Right lobe of liver (tissue), 6 donors: Measurements from ENCODE around the gene DLG1. TPM values are rescaled to one million over a fixed set of nuclear protein-coding genes. Genes with fewer than 3 reads are reported as not detected.

ENCODE experiments used
- ATAC-seq, 4 donors: fragments of 200-7000 bp; cut with Tn5 transposase; one replicate each; pipeline ENCODE4 v1.9.1; 2020; ENCODE audit warnings: mild to moderate bottlenecking in 4 of 4, moderate library complexity in 4 of 4
- DNase-seq, 3 donors: peaks; one replicate each; pipeline ENCODE4 v3.0.0-alpha.2; 2020
- H3K27ac ChIP-seq, 3 donors: fragments of 200-600 bp; one replicate each; pipeline ENCODE4 v1.8.0; 2022
- H3K27me3 ChIP-seq, 2 donors: fragments of 200-600 bp; one replicate each; pipeline ENCODE4 v1.8.0; 2022
- H3K36me3 ChIP-seq, 4 donors: fragments of 200-600 bp; sonication (generic) in 1 of 4; one replicate each; pipeline versions ENCODE4 v1.5.1 to v1.8.0; 2017 to 2022; ENCODE audit warnings: control low read depth in 1 of 4
- H3K4me1 ChIP-seq, 4 donors: fragments of 200-600 bp; sonication (generic) in 1 of 4; one replicate each; pipeline versions ENCODE4 v1.5.1 to v1.8.0; 2017 to 2022; ENCODE audit warnings: control low read depth in 1 of 4
- H3K4me3 ChIP-seq, 3 donors: fragments of 200-600 bp; one replicate each; pipeline ENCODE4 v1.8.0; 2022
- H3K9me3 ChIP-seq, 4 donors: fragments of 200-600 bp; sonication (generic) in 1 of 4; one replicate each; pipeline versions ENCODE4 v1.5.1 to v1.8.0; 2017 to 2022; ENCODE audit warnings: control low read depth in 1 of 4
- POLR2A ChIP-seq: fragments of 450-650 bp; IDR thresholded peaks from one replicate; pipeline ENCODE4 v1.6.1; 2017; ENCODE audit warnings: antibody characterized with exemption, mild to moderate bottlenecking
- WGBS: methylation state at CpG from one replicate; pipeline ENCODE4 v1.1.6; 2018; ENCODE audit warnings: low coverage, low lambda C conversion rate; ENCODE audit not compliant: insufficient coverage; ENCODE audit errors: missing lambda C conversion rate; 5-methylcytosine and 5-hydroxymethylcytosine counted together
- intact Hi-C, 2 donors: fragments of 100-400 bp; cut with DNase I; formaldehyde crosslinking; loops; one replicate each; pipeline versions ENCODE4 v1.11.2 to v1.14.1; 2022
- total RNA-seq, 6 experiments: library from RNA; depleted of rRNA in 2 of 6; stranded (reverse); fragments of >200 nt in 2 of 6; fragmentation: NEBNext Ultra II Directional in 3 of 6; extraction: Animal tissue kit (Norgen Biotek cat#: 25700) in 3 of 6; gene quantifications; one replicate each; pipeline versions ENCODE4 v1.1.0 to v1.2.4, GENCODE V29; 2016 to 2023
- TF ChIP-seq, protein P1 (sequence below), 4 donors: fragments of 200-600 bp in 3 of 4; fragments of 450-650 bp in 1 of 4; IDR thresholded peaks; one replicate each; pipeline versions ENCODE4 v1.5.1 to v1.8.0; 2016 to 2022; ENCODE audit warnings: antibody characterized with exemption in 4 of 4, mild to moderate bottlenecking in 2 of 4
- donor health status: DM: no; HTN: yes; CAD: no.
- donor health status: DM: no; HTN: no; CAD: no.
- donor health status: DM: no; HTN: no; CAD: no.
- donor health status: DM: no; HTN: yes; CAD: no.
- donor health status: DM: no; HTN: yes; CAD: no.

DLG1 gene
- total RNA-seq, 6 experiments from 2014 or later, result 36.1 to 50.2 (median 44.2) TPM

DNA sequence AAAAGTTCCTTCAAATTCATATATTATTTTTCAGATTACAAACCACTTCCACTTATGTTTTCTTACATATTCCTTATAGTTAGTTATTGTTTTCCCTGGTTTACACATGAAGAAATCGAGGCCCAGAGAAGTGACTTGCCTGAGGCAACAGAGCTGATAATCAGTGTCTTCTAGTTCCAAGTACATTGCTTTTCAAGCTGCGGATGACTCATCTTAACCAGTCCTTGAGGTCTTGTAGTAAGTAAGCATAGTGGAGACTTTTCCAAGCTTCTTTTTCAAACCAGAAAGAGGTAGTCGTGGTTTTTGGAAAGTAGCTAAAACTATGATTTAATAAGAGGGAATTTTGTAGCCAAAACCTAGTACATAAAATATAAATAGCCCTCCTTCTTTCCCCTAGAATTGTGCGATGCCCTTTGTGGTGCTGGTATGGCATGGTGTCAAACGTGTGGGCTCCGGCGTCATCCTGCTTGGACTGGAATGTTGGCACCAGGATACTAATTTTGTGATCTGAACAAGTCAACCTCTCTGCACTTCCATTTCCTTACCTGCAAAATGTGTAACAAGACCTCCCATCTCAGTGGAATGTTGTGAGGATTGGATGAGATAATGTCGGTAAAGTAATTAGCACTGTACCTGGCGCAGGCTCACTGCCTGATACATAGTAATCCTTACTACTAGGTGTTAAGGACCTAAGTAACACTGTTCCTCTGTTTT, 19.0 kb upstream of the DLG1 start:
- intact Hi-C loops, result no loop called here
- TF ChIP-seq, protein P1, sequence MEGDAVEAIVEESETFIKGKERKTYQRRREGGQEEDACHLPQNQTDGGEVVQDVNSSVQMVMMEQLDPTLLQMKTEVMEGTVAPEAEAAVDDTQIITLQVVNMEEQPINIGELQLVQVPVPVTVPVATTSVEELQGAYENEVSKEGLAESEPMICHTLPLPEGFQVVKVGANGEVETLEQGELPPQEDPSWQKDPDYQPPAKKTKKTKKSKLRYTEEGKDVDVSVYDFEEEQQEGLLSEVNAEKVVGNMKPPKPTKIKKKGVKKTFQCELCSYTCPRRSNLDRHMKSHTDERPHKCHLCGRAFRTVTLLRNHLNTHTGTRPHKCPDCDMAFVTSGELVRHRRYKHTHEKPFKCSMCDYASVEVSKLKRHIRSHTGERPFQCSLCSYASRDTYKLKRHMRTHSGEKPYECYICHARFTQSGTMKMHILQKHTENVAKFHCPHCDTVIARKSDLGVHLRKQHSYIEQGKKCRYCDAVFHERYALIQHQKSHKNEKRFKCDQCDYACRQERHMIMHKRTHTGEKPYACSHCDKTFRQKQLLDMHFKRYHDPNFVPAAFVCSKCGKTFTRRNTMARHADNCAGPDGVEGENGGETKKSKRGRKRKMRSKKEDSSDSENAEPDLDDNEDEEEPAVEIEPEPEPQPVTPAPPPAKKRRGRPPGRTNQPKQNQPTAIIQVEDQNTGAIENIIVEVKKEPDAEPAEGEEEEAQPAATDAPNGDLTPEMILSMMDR (IDR thresholded peaks at IDR 0.05), result no peak
- TF ChIP-seq POLR2A, result no peak
- Histone ChIP-seq H3K27me3 (no peaks in the 10 kb centered on the region), H3K9me3 (no peaks in the 10 kb centered on the region), H3K4me1 (no peaks in the 10 kb centered on the region), H3K36me3 (no peaks in the 10 kb centered on the region), H3K27ac (no peak overlapping the region), H3K4me3 (no peak overlapping the region)
- ATAC-seq (no peak), DNase-seq (no peak)
- WGBS, result 67% methylated on average over 8 of the region's 9 CpGs

DNA sequence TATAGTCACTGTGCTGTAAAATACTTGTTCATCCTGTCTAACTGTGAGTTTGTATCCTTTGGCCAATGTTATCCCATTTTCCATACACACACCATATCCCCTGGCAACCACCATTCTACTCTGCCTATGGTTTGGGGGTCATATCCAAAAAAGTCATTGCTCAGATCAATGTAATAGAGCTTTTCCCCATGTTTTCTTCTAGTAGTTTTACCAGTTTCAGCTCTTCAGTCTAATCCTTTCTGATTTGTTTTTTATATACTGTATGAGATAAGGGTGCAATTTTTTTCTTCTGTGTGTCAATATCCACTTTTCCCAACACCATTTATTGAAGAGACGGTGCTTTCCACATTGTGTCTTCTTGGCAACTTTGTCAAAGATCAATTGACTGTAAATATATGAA, 14.0 kb upstream of the DLG1 start:
- no peak for ATAC-seq
- TF ChIP-seq, protein P1 (IDR thresholded peaks at IDR 0.05), result no peak
- TF ChIP-seq POLR2A, result no peak

DNA sequence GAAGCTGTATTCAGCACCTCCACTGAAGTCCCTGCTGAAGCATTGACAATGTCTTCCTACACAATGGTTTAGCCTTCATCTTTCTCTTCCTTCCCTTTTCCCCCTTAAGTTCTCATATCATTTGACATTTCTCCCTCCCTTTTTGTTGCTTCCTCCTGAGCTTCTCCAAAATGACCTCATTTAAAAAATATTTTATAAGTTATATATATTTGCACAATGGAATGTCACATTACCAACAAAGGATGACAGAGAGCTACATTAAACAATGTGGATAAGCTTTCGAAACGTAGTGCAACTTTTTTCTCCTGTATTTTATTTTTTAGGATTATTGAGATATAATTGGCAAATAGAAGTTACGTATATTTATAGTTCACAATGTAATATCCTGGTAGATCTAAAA, 13.2 kb upstream of the DLG1 start:
- H3K27ac ChIP-seq, result no peak overlapping the region
- intact Hi-C loops, result no loop called here
- H3K4me3 ChIP-seq, result no peak overlapping the region
- no peaks in the 10 kb centered on the region for H3K9me3 ChIP-seq
- H3K4me1 ChIP-seq, result peaks cover 0 to 6% (median 0%) of the 10 kb centered on the region in 4 donors
- no peak for TF ChIP-seq POLR2A
- TF ChIP-seq, protein P1 (IDR thresholded peaks at IDR 0.05), result no peak
- 100% methylated on average over 3 of the region's 3 CpGs for WGBS
- no peaks in the 10 kb centered on the region for H3K27me3 ChIP-seq
- ATAC-seq, result no peak
- no peak for DNase-seq
- no peaks in the 10 kb centered on the region for H3K36me3 ChIP-seq

More for the DNA sequence above, 14.0 kb upstream of the DLG1 start:
- no peak for DNase-seq
- intact Hi-C loops, result no loop called here
- Histone ChIP-seq H3K36me3 (no peaks in the 10 kb centered on the region), H3K27me3 (no peaks in the 10 kb centered on the region), H3K4me3 (no peak overlapping the region), H3K9me3 (no peaks in the 10 kb centered on the region), H3K27ac (no peak overlapping the region), H3K4me1 (peaks cover 0 to 6% (median 0%) of the 10 kb centered on the region in 4 donors)
- WGBS, result 85% methylated on average over 1 of the region's 1 CpG

DNA sequence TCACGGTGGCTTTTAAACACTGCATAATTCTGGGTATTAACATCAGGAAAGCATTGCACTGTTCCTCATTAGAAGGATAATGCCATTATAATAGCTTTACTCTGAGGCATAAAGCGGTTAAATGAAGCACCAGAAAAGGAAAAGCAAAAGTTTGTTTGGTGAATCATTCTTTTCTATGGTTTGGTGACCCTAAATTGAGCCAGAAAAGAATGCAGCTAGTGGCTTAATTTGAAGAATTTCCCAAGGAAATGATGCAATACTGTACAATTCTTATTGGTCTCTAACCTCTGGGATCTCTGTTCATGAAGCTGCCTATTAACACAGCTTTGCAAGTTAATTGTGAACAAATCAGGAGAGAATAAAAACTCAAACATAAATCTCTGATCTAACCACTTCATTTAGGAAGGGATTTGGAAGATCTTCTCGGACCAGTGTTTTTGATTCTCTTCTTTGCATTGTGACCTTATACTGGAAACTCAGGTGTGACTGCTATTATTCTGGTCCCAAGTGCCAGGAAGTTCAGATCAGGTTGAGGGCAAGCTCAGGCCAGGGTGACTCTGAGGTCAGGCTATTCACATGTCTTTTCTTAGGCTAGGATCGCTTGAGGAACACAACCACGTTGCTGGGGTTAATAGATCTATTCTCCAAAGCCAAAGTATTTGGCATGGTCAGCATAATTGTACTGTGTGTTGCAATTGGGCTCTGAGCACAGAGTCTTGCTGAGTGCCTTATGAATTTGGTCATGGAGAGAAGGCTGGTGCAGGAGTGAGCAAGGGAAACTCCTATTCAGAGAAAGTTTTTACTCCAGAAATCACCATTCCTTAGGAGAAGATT, 11.3 kb upstream of the DLG1 start:
- ATAC-seq, result peak; percentile 40 to 87 (median 70)
- Histone ChIP-seq H3K4me1 (peaks cover 0 to 6% (median 0%) of the 10 kb centered on the region in 4 donors), H3K36me3 (no peaks in the 10 kb centered on the region), H3K27me3 (no peaks in the 10 kb centered on the region), H3K4me3 (no peak overlapping the region), H3K27ac (no peak overlapping the region), H3K9me3 (no peaks in the 10 kb centered on the region)
- TF ChIP-seq, protein P1 (IDR thresholded peaks at IDR 0.05), result no peak
- no peak for TF ChIP-seq POLR2A
- intact Hi-C loops, result no loop called here
- DNase-seq, result no peak
- 45% methylated on average over 5 of the region's 5 CpGs for WGBS
